Neural crest cell (in vitro differentiated cells): ENCODE results near the gene GDF2. TPM values are rescaled to one million over a fixed set of nuclear protein-coding genes. Genes with fewer than 3 reads are reported as not detected.

Experiments used
- DNase-seq: peaks from one replicate; pipeline ENCODE4 v3.0.0; 2021; ENCODE audit warnings: low read depth, mixed read lengths, low spot score
- H3K27ac Mint-ChIP-seq: one replicate; pipeline ENCODE4 v1.8.0; 2021; ENCODE audit warnings: mild to moderate bottlenecking, mixed read lengths; ENCODE audit not compliant: unreplicated experiment
- H3K27me3 Mint-ChIP-seq: 2 replicates; pipeline ENCODE4 v1.8.0; 2021; ENCODE audit warnings: low read depth, mild to moderate bottlenecking, mixed read lengths
- H3K36me3 Mint-ChIP-seq: 2 replicates; pipeline ENCODE4 v1.8.0; 2021; ENCODE audit warnings: low read depth, mild to moderate bottlenecking, mixed read lengths
- H3K4me1 Mint-ChIP-seq: 2 replicates; pipeline ENCODE4 v1.8.0; 2021; ENCODE audit warnings: mixed read lengths
- H3K4me3 Mint-ChIP-seq: one replicate; pipeline ENCODE4 v1.8.0; 2021; ENCODE audit warnings: mild to moderate bottlenecking, mixed read lengths
- H3K9me3 Mint-ChIP-seq: 2 replicates; pipeline ENCODE4 v1.8.0; 2021; ENCODE audit warnings: mixed read lengths
- CTCF ChIP-seq: fragments of 200-600 bp; sonication (generic); conservative IDR thresholded peaks from 2 replicates; pipeline ENCODE4 v1.5.0; 2021; ENCODE audit warnings: antibody characterized with exemption, mild to moderate bottlenecking
- total RNA-seq: library from RNA; stranded (reverse); gene quantifications from 2 replicates; pipeline ENCODE4 v1.2.1, GENCODE V29; 2021

The GDF2 gene
- total RNA-seq, 1 donor from 2014 or later, result not detected

- no peaks in the 10 kb centered on the region for H3K36me3 Mint-ChIP-seq
Observed at GRCh38 chr10:47301833-47302232, 20.4 kb upstream of the GDF2 start.

GRCh38 chr10:47303105-47303504 is 19.1 kb upstream of the GDF2 start:
- Mint-ChIP-seq H3K27me3 (peaks cover 38% of the 10 kb centered on the region), H3K27ac (no peak overlapping the region), H3K4me3 (peak overlapping the region; percentile 59)

More at GRCh38 chr10:47301833-47302232, 20.4 kb upstream of the GDF2 start:
- no peak for DNase-seq
- Mint-ChIP-seq H3K27ac (no peak overlapping the region), H3K27me3 (peaks cover 41% of the 10 kb centered on the region), H3K9me3 (no peaks in the 10 kb centered on the region), H3K4me1 (peaks cover 44% of the 10 kb centered on the region), H3K4me3 (peak overlapping the region; percentile 21)
- no peak for TF ChIP-seq CTCF

GRCh38 chr10:47303866-47304265 is 18.4 kb upstream of the GDF2 start:
- TF ChIP-seq CTCF, result no peak
- Mint-ChIP-seq H3K9me3 (no peaks in the 10 kb centered on the region), H3K27me3 (peaks cover 35% of the 10 kb centered on the region), H3K4me1 (peaks cover 25% of the 10 kb centered on the region), H3K27ac (no peak overlapping the region), H3K36me3 (no peaks in the 10 kb centered on the region), H3K4me3 (no peak overlapping the region)
- DNase-seq, result no peak

More at GRCh38 chr10:47303105-47303504, 19.1 kb upstream of the GDF2 start:
- Mint-ChIP-seq H3K4me1 (peaks cover 33% of the 10 kb centered on the region), H3K9me3 (no peaks in the 10 kb centered on the region), H3K36me3 (no peaks in the 10 kb centered on the region)
- no peak for TF ChIP-seq CTCF
- DNase-seq, result no peak

GRCh38 chr10:47305566-47305965 is 16.7 kb upstream of the GDF2 start:
- H3K27me3 Mint-ChIP-seq, result peaks cover 27% of the 10 kb centered on the region
- no peak for TF ChIP-seq CTCF
- no peak overlapping the region for H3K4me3 Mint-ChIP-seq
- no peaks in the 10 kb centered on the region for H3K36me3 Mint-ChIP-seq
- DNase-seq, result no peak
- no peaks in the 10 kb centered on the region for H3K9me3 Mint-ChIP-seq
- peaks cover 15% of the 10 kb centered on the region for H3K4me1 Mint-ChIP-seq
- peak overlapping the region; percentile 57 for H3K27ac Mint-ChIP-seq

GRCh38 chr10:47306387-47307210 is 15.7 kb upstream of the GDF2 start:
- Mint-ChIP-seq H3K9me3 (no peaks in the 10 kb centered on the region), H3K27ac (no peak overlapping the region), H3K27me3 (peaks cover 20% of the 10 kb centered on the region), H3K36me3 (no peaks in the 10 kb centered on the region), H3K4me3 (no peak overlapping the region), H3K4me1 (peaks cover 11% of the 10 kb centered on the region)
- TF ChIP-seq CTCF, result no peak
- DNase-seq, result no peak
